Esophagus muscularis mucosa (tissue), 3 donors: ENCODE data around the gene SIRT4.

Experiments used
- POLR2AphosphoS5 ChIP-seq, 2 donors: sonication (generic); formaldehyde crosslinking; IDR thresholded peaks; one replicate each; pipeline ENCODE4 v1.6.1; 2017; ENCODE audit warnings: antibody characterized with exemption in 2 of 2
- TF ChIP-seq, protein P1 (sequence below), 3 experiments: fragments of 200-600 bp in 2 of 3; fragments of 450-650 bp in 1 of 3; sonication (generic) in 2 of 3; IDR thresholded peaks; one replicate each; pipeline ENCODE4 v1.5.1; 2017 to 2019; ENCODE audit warnings: antibody characterized with exemption in 3 of 3, mild to moderate bottlenecking in 2 of 3, moderate library complexity in 1 of 3

DNA sequence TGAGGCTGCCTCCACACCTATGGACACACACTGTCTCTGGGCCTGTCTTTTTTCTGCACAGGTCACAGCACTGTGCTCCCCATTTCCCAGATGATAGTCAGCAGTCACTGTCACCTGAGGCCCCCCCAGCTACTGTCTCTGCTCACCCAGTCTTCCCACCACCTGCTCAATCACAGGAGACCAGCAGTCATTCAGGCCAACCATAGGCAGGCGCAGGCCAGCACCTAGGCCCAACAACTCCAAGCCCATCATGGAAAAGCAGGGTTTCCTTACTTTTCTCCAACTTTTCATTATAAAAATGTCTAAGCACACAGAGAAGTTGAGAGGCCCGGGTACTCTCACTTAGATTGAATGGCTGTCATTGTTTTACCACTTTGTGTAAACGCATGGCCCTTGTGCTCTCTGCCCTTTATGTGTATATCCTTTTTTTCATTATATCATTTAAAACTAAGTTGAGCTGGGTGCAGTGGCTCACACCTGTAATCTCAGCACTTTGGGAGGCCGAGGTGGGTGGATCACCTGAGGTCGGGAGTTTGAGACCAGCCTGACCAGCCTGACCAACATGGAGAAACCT lies 43.7 kb upstream of the SIRT4 start:
- TF ChIP-seq POLR2AphosphoS5 (IDR thresholded peaks at IDR 0.05) = no peak
- TF ChIP-seq, protein P1, sequence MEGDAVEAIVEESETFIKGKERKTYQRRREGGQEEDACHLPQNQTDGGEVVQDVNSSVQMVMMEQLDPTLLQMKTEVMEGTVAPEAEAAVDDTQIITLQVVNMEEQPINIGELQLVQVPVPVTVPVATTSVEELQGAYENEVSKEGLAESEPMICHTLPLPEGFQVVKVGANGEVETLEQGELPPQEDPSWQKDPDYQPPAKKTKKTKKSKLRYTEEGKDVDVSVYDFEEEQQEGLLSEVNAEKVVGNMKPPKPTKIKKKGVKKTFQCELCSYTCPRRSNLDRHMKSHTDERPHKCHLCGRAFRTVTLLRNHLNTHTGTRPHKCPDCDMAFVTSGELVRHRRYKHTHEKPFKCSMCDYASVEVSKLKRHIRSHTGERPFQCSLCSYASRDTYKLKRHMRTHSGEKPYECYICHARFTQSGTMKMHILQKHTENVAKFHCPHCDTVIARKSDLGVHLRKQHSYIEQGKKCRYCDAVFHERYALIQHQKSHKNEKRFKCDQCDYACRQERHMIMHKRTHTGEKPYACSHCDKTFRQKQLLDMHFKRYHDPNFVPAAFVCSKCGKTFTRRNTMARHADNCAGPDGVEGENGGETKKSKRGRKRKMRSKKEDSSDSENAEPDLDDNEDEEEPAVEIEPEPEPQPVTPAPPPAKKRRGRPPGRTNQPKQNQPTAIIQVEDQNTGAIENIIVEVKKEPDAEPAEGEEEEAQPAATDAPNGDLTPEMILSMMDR (IDR thresholded peaks at IDR 0.05) = no peak
